Measurements from ENCODE around the gene S100A13. TPM values are rescaled to one million over a fixed set of nuclear protein-coding genes. Genes with fewer than 3 reads are reported as not detected.

S100A13 gene
- polyA plus RNA-seq, 1 experiment: 313 TPM

DNA sequence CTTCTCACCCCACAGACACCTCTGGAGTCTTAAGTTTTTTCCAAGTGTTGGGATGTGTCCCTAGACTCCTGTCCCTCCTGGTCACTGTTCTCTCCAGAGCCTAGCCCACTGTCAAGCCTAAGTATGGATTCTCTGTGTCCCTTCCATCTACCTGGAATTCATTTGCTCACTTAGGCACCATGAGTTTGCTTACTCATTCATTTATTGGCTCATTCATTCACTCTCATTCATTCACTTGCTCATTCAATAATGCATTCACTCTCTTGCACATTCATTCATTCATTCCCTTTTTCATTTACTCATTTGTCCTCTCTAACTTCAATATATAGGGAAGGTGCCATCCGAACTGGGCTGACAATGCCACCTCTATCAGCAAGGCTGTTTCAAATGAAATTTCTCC, 15.9 kb downstream of the S100A13 start:
- Histone ChIP-seq H3K27me3 (ENCODE audit: control insufficient read depth, insufficient read depth, low read length) (no peaks in the 10 kb centered on the region), H3K4me3 (ENCODE audit: low read depth, low read length) (peak overlapping the region; percentile 72), H3K36me3 (ENCODE audit: control insufficient read depth, insufficient read depth, low read length) (peaks cover 17% of the 10 kb centered on the region)
- CTCF ChIA-PET: interaction anchor here (1.0 to 11.6 kb wide), 8 partner anchors 8 to 101 kb away, joined by 3 to 194 read pairs (median 6); partner anchors contain the start of genes S100A1 and S100A13
- no peak for DNase-seq (ENCODE audit: low read depth)
- no peak for TF ChIP-seq CTCF (IDR thresholded peaks at IDR 0.05; ENCODE audit: insufficient read depth, low read depth, low read length)
- POLR2A ChIA-PET: interaction anchor here (3.5 kb wide), 1 partner anchor 16 kb away, joined by 20 read pairs; the partner anchor contains the start of gene S100A13

DNA sequence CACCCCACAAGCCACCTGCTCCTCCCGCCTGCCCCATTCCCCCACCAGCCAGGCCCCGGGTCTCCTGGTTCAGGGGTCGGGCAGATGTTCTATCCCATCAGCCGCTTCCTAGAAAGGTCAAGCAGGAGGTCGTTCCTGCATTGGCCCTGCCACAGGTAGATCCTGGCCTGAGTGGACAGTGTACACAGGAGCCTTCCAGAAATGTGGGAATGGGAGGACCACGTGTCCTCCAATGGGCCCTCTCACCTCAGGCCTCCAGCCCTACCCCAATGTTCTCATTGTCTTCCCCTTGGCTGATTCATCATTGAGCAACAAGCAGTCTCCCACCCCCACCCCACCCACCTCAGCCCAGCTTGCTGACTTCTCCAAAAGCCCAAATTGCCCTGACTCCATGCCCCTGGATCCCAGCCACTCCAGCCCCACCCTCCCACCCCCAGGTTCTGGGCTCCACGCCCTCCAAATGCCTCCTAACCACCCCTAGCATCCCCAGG, 16.4 kb downstream of the S100A13 start:
- CTCF ChIA-PET: interaction anchor here (1.0 to 11.6 kb wide), 6 partner anchors 9 to 100 kb away, joined by 3 to 194 read pairs (median 6); partner anchors contain the start of genes CHTOP, S100A1 and S100A13
- DNase-seq (ENCODE audit: low read depth): no peak

DNA sequence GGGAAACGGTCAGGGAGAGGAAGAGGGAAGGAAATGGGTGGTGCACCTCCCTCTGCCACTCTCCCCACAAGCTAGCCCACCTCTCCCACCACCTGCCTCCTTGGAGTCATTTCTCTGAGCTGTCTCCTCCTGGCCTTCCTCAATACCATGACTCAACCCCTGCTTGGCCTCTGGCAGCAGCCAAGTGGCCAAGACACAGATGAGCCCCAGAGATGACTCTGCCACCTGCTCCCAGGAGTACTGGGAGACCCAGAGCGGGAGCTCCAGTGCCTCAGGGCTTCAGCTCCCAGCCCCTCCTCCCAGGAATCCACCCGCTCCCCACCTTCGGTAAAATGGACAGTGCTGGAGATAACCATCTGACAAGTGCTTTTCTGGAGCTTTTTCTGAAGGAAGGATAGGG, 17.0 kb downstream of the S100A13 start:
- POLR2A ChIA-PET: interaction anchor here (0.7 to 1.0 kb wide), 2 partner anchors 17 to 31 kb away, joined by 3 read pairs; partner anchors contain the start of gene S100A13
- CTCF ChIA-PET: interaction anchor here (0.8 to 9.8 kb wide), 5 partner anchors 17 to 100 kb away, joined by 3 to 148 read pairs (median 3); partner anchors contain the start of genes CHTOP, S100A1 and S100A13
- Histone ChIP-seq H3K27me3 (ENCODE audit: control insufficient read depth, insufficient read depth, low read length) (no peaks in the 10 kb centered on the region), H3K4me3 (ENCODE audit: low read depth, low read length) (peak overlapping the region; percentile 72), H3K36me3 (ENCODE audit: control insufficient read depth, insufficient read depth, low read length) (peaks cover 19% of the 10 kb centered on the region)
- no peak for TF ChIP-seq CTCF (IDR thresholded peaks at IDR 0.05; ENCODE audit: insufficient read depth, low read depth, low read length)
- DNase-seq (ENCODE audit: low read depth): no peak

More for the DNA sequence above, 16.4 kb downstream of the S100A13 start:
- no peak for TF ChIP-seq CTCF (IDR thresholded peaks at IDR 0.05; ENCODE audit: insufficient read depth, low read depth, low read length)
- Histone ChIP-seq H3K27me3 (ENCODE audit: control insufficient read depth, insufficient read depth, low read length) (no peaks in the 10 kb centered on the region), H3K4me3 (ENCODE audit: low read depth, low read length) (peak overlapping the region; percentile 72), H3K36me3 (ENCODE audit: control insufficient read depth, insufficient read depth, low read length) (peaks cover 19% of the 10 kb centered on the region)
- POLR2A ChIA-PET: interaction anchor here (0.7 to 3.5 kb wide), 3 partner anchors 16 to 32 kb away, joined by 3 to 20 read pairs (median 3); partner anchors contain the start of gene S100A13

DNA sequence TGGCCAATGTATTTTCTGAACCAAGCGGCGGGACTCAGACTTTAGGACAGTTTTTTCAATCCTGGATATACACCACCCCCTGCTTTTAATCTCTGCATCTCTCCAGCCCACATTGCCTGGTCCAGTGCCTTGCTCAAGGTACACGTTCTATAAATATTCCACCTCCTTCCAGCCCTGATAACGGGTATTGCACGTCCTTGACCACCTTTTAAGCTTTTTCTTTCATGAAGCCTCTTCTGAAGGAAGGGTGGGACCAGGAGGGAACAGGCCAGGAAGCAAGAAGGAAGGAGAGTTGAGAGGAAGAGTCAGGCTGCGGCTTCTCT, 17.8 kb downstream of the S100A13 start:
- DNase-seq (ENCODE audit: low read depth): no peak
- Histone ChIP-seq H3K4me3 (ENCODE audit: low read depth, low read length) (no peak overlapping the region), H3K27me3 (ENCODE audit: control insufficient read depth, insufficient read depth, low read length) (no peaks in the 10 kb centered on the region), H3K36me3 (ENCODE audit: control insufficient read depth, insufficient read depth, low read length) (peaks cover 19% of the 10 kb centered on the region)
- ChIA-PET CTCF (interaction anchor here (0.6 to 2.8 kb wide), 3 partner anchors 36 to 98 kb away, joined by 3 to 8 read pairs (median 3); no protein-coding TSS in a partner anchor), POLR2A (interaction anchor here (1.1 kb wide), 1 partner anchor 18 kb away, joined by 5 read pairs; the partner anchor contains the start of gene S100A13)
- no peak for TF ChIP-seq CTCF (IDR thresholded peaks at IDR 0.05; ENCODE audit: insufficient read depth, low read depth, low read length)

GRCh38 chr1:153608742-153609584, 18.3 kb downstream of the S100A13 start:
- DNase-seq (ENCODE audit: low read depth): peak; percentile 84

More at GRCh38 chr1:153608742-153609584, 18.3 kb downstream of the S100A13 start:
- ChIA-PET POLR2A (interaction anchor here (0.5 to 1.1 kb wide), 3 partner anchors 10 to 119 kb away, joined by 3 to 5 read pairs (median 3); partner anchors contain the start of genes INTS3 and S100A13), CTCF (interaction anchor here (0.8 to 2.8 kb wide), 4 partner anchors 8 to 75 kb away, joined by 3 to 10 read pairs (median 6); partner anchors contain the start of genes S100A13 and S100A14)
- no peak for TF ChIP-seq CTCF (IDR thresholded peaks at IDR 0.05; ENCODE audit: insufficient read depth, low read depth, low read length)
- H3K36me3 ChIP-seq (ENCODE audit: control insufficient read depth, insufficient read depth, low read length): peaks cover 19% of the 10 kb centered on the region
- peak overlapping the region; percentile 35 for H3K4me3 ChIP-seq (ENCODE audit: low read depth, low read length)
- no peaks in the 10 kb centered on the region for H3K27me3 ChIP-seq (ENCODE audit: control insufficient read depth, insufficient read depth, low read length)

Measured in BJ (cell line).